ENCODE measurements around the gene CELA1. TPM values are rescaled to one million over a fixed set of nuclear protein-coding genes. Genes with fewer than 3 reads are reported as not detected.

The CELA1 gene
- total RNA-seq, 1 experiment from 2014 or later: not detected

DNA sequence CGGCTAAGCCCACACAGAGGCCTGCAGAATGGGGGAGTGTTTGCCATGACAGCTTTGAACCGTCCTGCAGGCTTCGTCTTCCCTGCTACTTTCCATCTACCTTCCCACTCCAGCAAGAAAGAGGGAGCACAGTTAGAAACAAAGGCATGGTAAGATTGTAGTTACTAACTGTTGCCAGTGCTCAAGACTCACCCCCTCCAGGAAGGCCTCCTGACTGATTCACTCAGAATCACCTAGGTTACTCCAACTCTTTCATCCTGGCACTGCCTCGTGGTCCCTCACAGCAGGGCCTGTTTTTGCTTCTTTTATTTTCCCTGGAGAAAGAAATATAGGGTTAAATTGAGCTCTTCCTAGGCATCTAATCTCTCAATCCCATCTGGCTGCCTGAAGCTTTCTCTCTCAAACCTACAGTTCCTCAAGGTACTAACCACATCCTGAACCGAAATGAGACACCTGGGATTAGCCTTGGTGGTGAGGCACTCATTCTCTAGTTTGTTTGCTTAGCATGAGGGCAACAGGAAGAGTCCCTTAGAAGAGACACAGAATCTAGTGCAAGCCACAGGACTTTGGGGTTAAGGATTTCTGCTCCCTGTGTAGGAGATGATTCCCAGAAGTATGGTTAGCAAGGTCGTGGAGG is 36.9 kb upstream of the CELA1 start:
- DNase-seq (ENCODE audit: low spot score): no peak
- Histone ChIP-seq H3K9me3 (ENCODE audit: low read depth, low read length, poor library complexity, severe bottlenecking) (no peaks in the 10 kb centered on the region), H3K27ac (ENCODE audit: low read depth, low read length, poor library complexity, severe bottlenecking) (no peak overlapping the region), H3K4me1 (ENCODE audit: insufficient read depth, low read length, poor library complexity, severe bottlenecking) (peaks cover 1% of the 10 kb centered on the region), H3K27me3 (replicated peaks; ENCODE audit: insufficient read depth, low read depth, low read length, poor library complexity) (no peaks in the 10 kb centered on the region), H3K4me3 (ENCODE audit: low read depth, low read length, poor library complexity, severe bottlenecking) (no peak overlapping the region), H3K36me3 (ENCODE audit: insufficient read depth, low read length, poor library complexity, severe bottlenecking) (no peaks in the 10 kb centered on the region)
- POLR2A ChIA-PET (ENCODE audit: low non-redundant PET): no interaction called here
- BruUV-seq (replicated peaks): no TSS peak
- CTCF ChIA-PET: no interaction called here
- intact Hi-C loops (cut with micrococcal nuclease; ENCODE audit: unreplicated experiment): no loop called here
- TF ChIP-seq EZH2 (IDR thresholded peaks at IDR 0.05; ENCODE audit: borderline replicate concordance, low read depth, low read length, poor library complexity, severe bottlenecking): no peak
- TF ChIP-seq, protein P1, sequence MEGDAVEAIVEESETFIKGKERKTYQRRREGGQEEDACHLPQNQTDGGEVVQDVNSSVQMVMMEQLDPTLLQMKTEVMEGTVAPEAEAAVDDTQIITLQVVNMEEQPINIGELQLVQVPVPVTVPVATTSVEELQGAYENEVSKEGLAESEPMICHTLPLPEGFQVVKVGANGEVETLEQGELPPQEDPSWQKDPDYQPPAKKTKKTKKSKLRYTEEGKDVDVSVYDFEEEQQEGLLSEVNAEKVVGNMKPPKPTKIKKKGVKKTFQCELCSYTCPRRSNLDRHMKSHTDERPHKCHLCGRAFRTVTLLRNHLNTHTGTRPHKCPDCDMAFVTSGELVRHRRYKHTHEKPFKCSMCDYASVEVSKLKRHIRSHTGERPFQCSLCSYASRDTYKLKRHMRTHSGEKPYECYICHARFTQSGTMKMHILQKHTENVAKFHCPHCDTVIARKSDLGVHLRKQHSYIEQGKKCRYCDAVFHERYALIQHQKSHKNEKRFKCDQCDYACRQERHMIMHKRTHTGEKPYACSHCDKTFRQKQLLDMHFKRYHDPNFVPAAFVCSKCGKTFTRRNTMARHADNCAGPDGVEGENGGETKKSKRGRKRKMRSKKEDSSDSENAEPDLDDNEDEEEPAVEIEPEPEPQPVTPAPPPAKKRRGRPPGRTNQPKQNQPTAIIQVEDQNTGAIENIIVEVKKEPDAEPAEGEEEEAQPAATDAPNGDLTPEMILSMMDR (conservative IDR thresholded peaks at IDR 0.05; ENCODE audit: low read depth, low read length): no peak

- BruUV-seq (replicated peaks): no TSS peak
- Histone ChIP-seq H3K27me3 (replicated peaks; ENCODE audit: insufficient read depth, low read depth, low read length, poor library complexity) (no peaks in the 10 kb centered on the region), H3K4me3 (ENCODE audit: low read depth, low read length, poor library complexity, severe bottlenecking) (no peak overlapping the region), H3K9me3 (ENCODE audit: low read depth, low read length, poor library complexity, severe bottlenecking) (no peaks in the 10 kb centered on the region), H3K27ac (ENCODE audit: low read depth, low read length, poor library complexity, severe bottlenecking) (no peak overlapping the region), H3K4me1 (ENCODE audit: insufficient read depth, low read length, poor library complexity, severe bottlenecking) (peaks cover 13% of the 10 kb centered on the region), H3K36me3 (ENCODE audit: insufficient read depth, low read length, poor library complexity, severe bottlenecking) (no peaks in the 10 kb centered on the region)
- intact Hi-C loops (cut with micrococcal nuclease; ENCODE audit: unreplicated experiment): no loop called here
- no peak for DNase-seq (ENCODE audit: low spot score)
- TF ChIP-seq, protein P1 (conservative IDR thresholded peaks at IDR 0.05; ENCODE audit: low read depth, low read length): no peak
- TF ChIP-seq EZH2 (IDR thresholded peaks at IDR 0.05; ENCODE audit: borderline replicate concordance, low read depth, low read length, poor library complexity, severe bottlenecking): no peak
- ChIA-PET CTCF (no interaction called here), POLR2A (ENCODE audit: low non-redundant PET) (no interaction called here)
Observed at GRCh38 chr12:51382173-51382572, 35.7 kb upstream of the CELA1 start.

GRCh38 chr12:51381226-51382079 is 35.0 kb upstream of the CELA1 start:
- CTCF ChIA-PET: no interaction called here
- DNase-seq (ENCODE audit: low spot score): peak; percentile 29
- POLR2A ChIA-PET (ENCODE audit: low non-redundant PET): no interaction called here
- Histone ChIP-seq H3K27me3 (replicated peaks; ENCODE audit: insufficient read depth, low read depth, low read length, poor library complexity) (no peaks in the 10 kb centered on the region), H3K9me3 (ENCODE audit: low read depth, low read length, poor library complexity, severe bottlenecking) (no peaks in the 10 kb centered on the region), H3K4me1 (ENCODE audit: insufficient read depth, low read length, poor library complexity, severe bottlenecking) (peaks cover 17% of the 10 kb centered on the region), H3K27ac (ENCODE audit: low read depth, low read length, poor library complexity, severe bottlenecking) (no peak overlapping the region), H3K36me3 (ENCODE audit: insufficient read depth, low read length, poor library complexity, severe bottlenecking) (no peaks in the 10 kb centered on the region), H3K4me3 (ENCODE audit: low read depth, low read length, poor library complexity, severe bottlenecking) (no peak overlapping the region)
- TF ChIP-seq, protein P1 (conservative IDR thresholded peaks at IDR 0.05; ENCODE audit: low read depth, low read length): no peak
- TF ChIP-seq EZH2 (IDR thresholded peaks at IDR 0.05; ENCODE audit: borderline replicate concordance, low read depth, low read length, poor library complexity, severe bottlenecking): no peak
- intact Hi-C loops (cut with micrococcal nuclease; ENCODE audit: unreplicated experiment): no loop called here
- BruUV-seq (replicated peaks): no TSS peak
